HepG2 (cell line): ENCODE measurements around the gene TEKT2. TPM values are rescaled to one million over a fixed set of nuclear protein-coding genes. Genes with fewer than 3 reads are reported as not detected.

Source experiments
- ATF1 ChIP-seq: IDR thresholded peaks from 2 replicates; pipeline ENCODE4 v1.6.1; 2016; ENCODE audit warnings: mild to moderate bottlenecking, control low read depth
- FOXO1 ChIP-seq: sonication (generic); formaldehyde crosslinking; IDR thresholded peaks from 2 replicates; pipeline ENCODE4 v1.4.0; 2020; ENCODE audit warnings: missing genetic modification reagents
- HNRNPK ChIP-seq: fragments of 200-400 bp; formaldehyde crosslinking; IDR thresholded peaks from 2 replicates; pipeline ENCODE4 v1.6.1; 2018; ENCODE audit warnings: low read length, low read depth, moderate library complexity, mild to moderate bottlenecking; ENCODE audit not compliant: poor library complexity, severe bottlenecking
- JDP2 ChIP-seq: sonication (generic); formaldehyde crosslinking; IDR thresholded peaks from 2 replicates; pipeline ENCODE4 v1.8.1; 2022; ENCODE audit warnings: missing genetic modification reagents, borderline replicate concordance
- KLF16 ChIP-seq, 2 experiments: sonication (generic) in 1 of 2; formaldehyde crosslinking in 1 of 2; IDR thresholded peaks; 2 replicates each; pipeline versions ENCODE4 v1.6.1 to v1.8.0; 2016 to 2023; ENCODE audit warnings: missing genetic modification reagents in 2 of 2, missing compliant biosample characterization in 1 of 2
- MTF1 ChIP-seq: sonication (generic); formaldehyde crosslinking; IDR thresholded peaks from 2 replicates; pipeline ENCODE4 v1.5.0; 2020; ENCODE audit warnings: missing genetic modification reagents
- POLR2AphosphoS2 ChIP-seq: IDR thresholded peaks from 2 replicates; pipeline ENCODE4 v1.6.1; 2011; ENCODE audit warnings: low read depth, low read length, improper control_type of control experiment
- REPIN1 ChIP-seq: sonication (generic); formaldehyde crosslinking; IDR thresholded peaks from 2 replicates; pipeline ENCODE4 v1.8.0; 2022; ENCODE audit warnings: missing genetic modification reagents, low read depth, mild to moderate bottlenecking, borderline replicate concordance
- SIN3A ChIP-seq: IDR thresholded peaks from 2 replicates; pipeline ENCODE4 v1.6.1; 2011; ENCODE audit warnings: low read depth, mild to moderate bottlenecking, control low read depth, low read length, borderline replicate concordance
- STAG1 ChIP-seq: sonication (generic); formaldehyde crosslinking; IDR thresholded peaks from 2 replicates; pipeline ENCODE4 v1.4.0; 2020; ENCODE audit warnings: missing genetic modification reagents
- ZBTB1 ChIP-seq: sonication (generic); formaldehyde crosslinking; IDR thresholded peaks from 2 replicates; pipeline ENCODE4 v1.4.0; 2020; ENCODE audit warnings: missing genetic modification reagents, borderline replicate concordance
- ZBTB20 ChIP-seq: sonication (generic); formaldehyde crosslinking; IDR thresholded peaks from 2 replicates; pipeline ENCODE4 v1.8.1; 2023; ENCODE audit warnings: missing genetic modification reagents, low read depth, mild to moderate bottlenecking, borderline replicate concordance
- ZKSCAN1 ChIP-seq: fragments of 150-350 bp; IDR thresholded peaks from 2 replicates; pipeline ENCODE4 v1.6.1; 2014; ENCODE audit warnings: low read length
- ZMYM4 ChIP-seq: sonication (generic); formaldehyde crosslinking; IDR thresholded peaks from 2 replicates; pipeline ENCODE4 v1.8.1; 2023; ENCODE audit warnings: mild to moderate bottlenecking, missing genetic modification reagents
- ZNF326 ChIP-seq: sonication (generic); formaldehyde crosslinking; IDR thresholded peaks from 2 replicates; pipeline ENCODE4 v1.4.0; 2020; ENCODE audit warnings: missing genetic modification reagents, borderline replicate concordance
- ZNF33A ChIP-seq: sonication (generic); formaldehyde crosslinking; IDR thresholded peaks from 2 replicates; pipeline ENCODE4 v1.5.1; 2020; ENCODE audit warnings: missing genetic modification reagents, mild to moderate bottlenecking, moderate library complexity, borderline replicate concordance
- ZNF562 ChIP-seq: sonication (generic); formaldehyde crosslinking; IDR thresholded peaks from 2 replicates; pipeline ENCODE4 v1.8.0; 2022; ENCODE audit warnings: missing genetic modification reagents, borderline replicate concordance
- ZNF567 ChIP-seq: sonication (generic); formaldehyde crosslinking; IDR thresholded peaks from 2 replicates; pipeline ENCODE4 v1.8.1; 2023; ENCODE audit warnings: mild to moderate bottlenecking, missing genetic modification reagents, borderline replicate concordance
- ZNF652 ChIP-seq: IDR thresholded peaks from 2 replicates; pipeline ENCODE4 v1.6.1; 2016; ENCODE audit warnings: low read depth, borderline replicate concordance
- ZNF746 ChIP-seq: sonication (generic); formaldehyde crosslinking; IDR thresholded peaks from 2 replicates; pipeline ENCODE4 v1.8.0; 2022; ENCODE audit warnings: mild to moderate bottlenecking, missing genetic modification reagents
- ZNF841 ChIP-seq: sonication (generic); formaldehyde crosslinking; IDR thresholded peaks from 2 replicates; pipeline ENCODE4 v1.8.1; 2023; ENCODE audit warnings: missing genetic modification reagents, borderline replicate concordance
- ZNF878 ChIP-seq: sonication (generic); formaldehyde crosslinking; IDR thresholded peaks from 2 replicates; pipeline ENCODE4 v1.8.1; 2023; ENCODE audit warnings: mild to moderate bottlenecking, missing genetic modification reagents, moderate library complexity
- polyA plus RNA-seq, 8 experiments: library from polyadenylated mRNA; depleted of rRNA in 3 of 8; stranded (reverse) in 7 of 8; unstranded in 1 of 8; fragments of >200 nt; fragmentation: Illumina TruSeq in 4 of 8; extraction: Trizol in 4 of 8; gene quantifications; 2 replicates each; pipeline versions ENCODE4 v1.2.1 to v1.2.3, GENCODE V29; 2011 to 2016; ENCODE audit warnings: low read depth in 4 of 8, missing spikeins in 1 of 8, mixed read lengths in 1 of 8; ENCODE audit not compliant: insufficient read depth in 1 of 8
- total RNA-seq, 5 experiments: library from RNA; depleted of rRNA; stranded (reverse); fragments of >200 nt; fragmentation: Illumina TruSeq; extraction: Trizol; gene quantifications; 2 replicates each; pipeline ENCODE4 v1.2.3, GENCODE V29; 2016; ENCODE audit warnings: low read depth in 1 of 5
- TF ChIP-seq, protein P1 (sequence below): sonication (generic); formaldehyde crosslinking; IDR thresholded peaks from 2 replicates; pipeline ENCODE4 v1.5.0; 2020; ENCODE audit warnings: mild to moderate bottlenecking, missing genetic modification reagents, moderate library complexity
- TF ChIP-seq, protein P2 (sequence below): sonication (generic); formaldehyde crosslinking; IDR thresholded peaks from 2 replicates; pipeline ENCODE4 v1.5.0; 2020; ENCODE audit warnings: missing genetic modification reagents
- TF ChIP-seq, protein P3 (sequence below): sonication (generic); formaldehyde crosslinking; IDR thresholded peaks from 2 replicates; pipeline ENCODE4 v1.5.0; 2020; ENCODE audit warnings: missing genetic modification reagents, mild to moderate bottlenecking, borderline replicate concordance
- TF ChIP-seq, protein P4 (sequence below): sonication (generic); formaldehyde crosslinking; IDR thresholded peaks from 2 replicates; pipeline ENCODE4 v1.5.0; 2020; ENCODE audit warnings: missing genetic modification reagents, mild to moderate bottlenecking, borderline replicate concordance

TEKT2 gene
- total and polyA plus RNA-seq, 2 of the 13 experiments (the other 11 are each of a cell fraction or from before 2014, with no cell fraction given), result 0.31 to 0.38 TPM

DNA sequence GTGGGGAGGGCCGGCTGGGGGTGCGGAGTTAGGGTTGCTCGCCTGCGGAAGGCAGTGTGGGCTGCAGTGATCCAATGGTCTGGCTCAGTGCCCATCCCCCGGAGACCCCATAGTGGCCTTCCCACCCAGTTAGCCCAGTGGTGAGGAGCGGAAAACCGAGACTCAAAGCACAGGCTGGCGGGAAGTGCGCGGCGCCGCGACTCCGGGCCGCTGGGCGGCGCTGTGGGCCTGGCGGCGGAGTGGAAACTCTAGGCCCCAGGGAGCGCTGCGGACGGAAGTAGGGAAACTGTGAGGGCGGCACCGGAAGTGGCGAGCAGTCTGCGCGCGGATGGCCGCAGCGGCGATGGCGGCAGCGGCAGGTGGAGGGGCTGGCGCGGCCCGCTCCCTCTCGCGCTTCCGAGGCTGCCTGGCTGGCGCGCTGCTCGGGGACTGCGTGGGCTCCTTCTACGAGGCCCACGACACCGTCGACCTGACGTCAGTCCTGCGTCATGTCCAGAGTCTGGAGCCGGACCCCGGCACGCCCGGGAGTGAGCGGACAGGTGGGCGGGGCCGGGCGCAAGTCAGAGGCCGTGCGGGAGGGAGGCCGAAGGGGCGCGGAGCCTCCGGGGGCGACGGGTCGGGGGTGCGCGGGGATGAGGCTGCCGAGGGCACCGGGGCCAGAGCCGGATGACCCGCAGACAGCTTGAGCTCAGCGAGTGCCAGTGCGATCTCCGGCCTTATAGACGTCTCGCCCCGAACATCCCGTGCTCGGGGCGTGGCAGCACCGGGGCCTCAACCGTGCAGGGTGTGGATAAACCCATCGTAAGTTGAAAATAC, 4.9 kb downstream of the TEKT2 start, which contains the start of gene ADPRS (continued):
- TF ChIP-seq HNRNPK, result peak; percentile 67
- 0 out of 2 replicates have a peak, but pooled peaks have one; percentile 45 for TF ChIP-seq ZBTB1 (CRISPR knock-in tag)
- no peak for TF ChIP-seq ZNF878 (CRISPR knock-in tag)
- no peak; the same call in 1 of the 2 replicates for TF ChIP-seq JDP2 (CRISPR knock-in tag)
- peak; percentile 92 for TF ChIP-seq REPIN1
- no peak for TF ChIP-seq ZNF33A
- peak; percentile 50 to 97; a peak in 3 of 4 replicates for TF ChIP-seq KLF16 (CRISPR knock-in tag; IDR thresholded peaks at IDR 0.05)
- TF ChIP-seq POLR2AphosphoS2, result no peak
- TF ChIP-seq ZNF841 (CRISPR knock-in tag), result no peak
- TF ChIP-seq ZNF562 (CRISPR knock-in tag), result no peak; the same call in 1 of the 2 replicates
- TF ChIP-seq ZBTB20, result no peak; the same call in 1 of the 2 replicates
- peak; percentile 98 for TF ChIP-seq ZMYM4 (CRISPR knock-in tag)
- TF ChIP-seq FOXO1 (CRISPR knock-in tag), result peak; percentile 59
- TF ChIP-seq ZNF652 (CRISPR knock-in tag), result no peak
- peak; percentile 80 for TF ChIP-seq MTF1
- TF ChIP-seq, protein P1, sequence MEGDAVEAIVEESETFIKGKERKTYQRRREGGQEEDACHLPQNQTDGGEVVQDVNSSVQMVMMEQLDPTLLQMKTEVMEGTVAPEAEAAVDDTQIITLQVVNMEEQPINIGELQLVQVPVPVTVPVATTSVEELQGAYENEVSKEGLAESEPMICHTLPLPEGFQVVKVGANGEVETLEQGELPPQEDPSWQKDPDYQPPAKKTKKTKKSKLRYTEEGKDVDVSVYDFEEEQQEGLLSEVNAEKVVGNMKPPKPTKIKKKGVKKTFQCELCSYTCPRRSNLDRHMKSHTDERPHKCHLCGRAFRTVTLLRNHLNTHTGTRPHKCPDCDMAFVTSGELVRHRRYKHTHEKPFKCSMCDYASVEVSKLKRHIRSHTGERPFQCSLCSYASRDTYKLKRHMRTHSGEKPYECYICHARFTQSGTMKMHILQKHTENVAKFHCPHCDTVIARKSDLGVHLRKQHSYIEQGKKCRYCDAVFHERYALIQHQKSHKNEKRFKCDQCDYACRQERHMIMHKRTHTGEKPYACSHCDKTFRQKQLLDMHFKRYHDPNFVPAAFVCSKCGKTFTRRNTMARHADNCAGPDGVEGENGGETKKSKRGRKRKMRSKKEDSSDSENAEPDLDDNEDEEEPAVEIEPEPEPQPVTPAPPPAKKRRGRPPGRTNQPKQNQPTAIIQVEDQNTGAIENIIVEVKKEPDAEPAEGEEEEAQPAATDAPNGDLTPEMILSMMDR (CRISPR knock-in tag), result peak; percentile 98
- peak; percentile 99; the same call in 1 of the 2 replicates for TF ChIP-seq ZNF567
- TF ChIP-seq, protein P2, sequence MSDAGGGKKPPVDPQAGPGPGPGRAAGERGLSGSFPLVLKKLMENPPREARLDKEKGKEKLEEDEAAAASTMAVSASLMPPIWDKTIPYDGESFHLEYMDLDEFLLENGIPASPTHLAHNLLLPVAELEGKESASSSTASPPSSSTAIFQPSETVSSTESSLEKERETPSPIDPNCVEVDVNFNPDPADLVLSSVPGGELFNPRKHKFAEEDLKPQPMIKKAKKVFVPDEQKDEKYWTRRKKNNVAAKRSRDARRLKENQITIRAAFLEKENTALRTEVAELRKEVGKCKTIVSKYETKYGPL, result no peak
- TF ChIP-seq, protein P3, sequence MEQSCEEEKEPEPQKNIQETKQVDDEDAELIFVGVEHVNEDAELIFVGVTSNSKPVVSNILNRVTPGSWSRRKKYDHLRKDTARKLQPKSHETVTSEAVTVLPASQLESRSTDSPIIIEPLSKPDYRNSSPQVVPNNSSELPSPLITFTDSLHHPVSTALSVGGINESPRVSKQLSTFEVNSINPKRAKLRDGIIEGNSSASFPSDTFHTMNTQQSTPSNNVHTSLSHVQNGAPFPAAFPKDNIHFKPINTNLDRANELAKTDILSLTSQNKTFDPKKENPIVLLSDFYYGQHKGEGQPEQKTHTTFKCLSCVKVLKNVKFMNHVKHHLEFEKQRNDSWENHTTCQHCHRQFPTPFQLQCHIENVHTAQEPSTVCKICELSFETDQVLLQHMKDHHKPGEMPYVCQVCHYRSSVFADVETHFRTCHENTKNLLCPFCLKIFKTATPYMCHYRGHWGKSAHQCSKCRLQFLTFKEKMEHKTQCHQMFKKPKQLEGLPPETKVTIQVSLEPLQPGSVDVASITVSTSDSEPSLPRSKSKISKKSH (CRISPR knock-in tag), result no peak
- TF ChIP-seq, protein P4, sequence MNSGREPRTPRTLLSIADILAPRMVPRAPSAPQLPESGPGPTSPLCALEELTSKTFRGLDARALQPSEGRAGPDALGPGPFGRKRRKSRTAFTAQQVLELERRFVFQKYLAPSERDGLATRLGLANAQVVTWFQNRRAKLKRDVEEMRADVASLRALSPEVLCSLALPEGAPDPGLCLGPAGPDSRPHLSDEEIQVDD (CRISPR knock-in tag), result no peak
- peak; percentile 36 for TF ChIP-seq STAG1 (CRISPR knock-in tag)
- peak; percentile 82; the same call in 1 of the 2 replicates for TF ChIP-seq ZNF746 (CRISPR knock-in tag)
- no peak for TF ChIP-seq ZNF326 (CRISPR knock-in tag)
- TF ChIP-seq ATF1 (CRISPR knock-in tag), result no peak
- TF ChIP-seq ZKSCAN1, result 0 out of 2 replicates have a peak, but pooled peaks have one; percentile 46
- TF ChIP-seq SIN3A, result peak; percentile 75; the same call in 1 of the 2 replicates
